Keratinocyte (primary cell): ENCODE measurements around the gene ADAMTS17.

ENCODE experiments used
- EZH2 ChIP-seq: IDR thresholded peaks from one replicate; pipeline ENCODE4 v1.6.1; 2012; ENCODE audit warnings: inconsistent platforms, mild to moderate bottlenecking, low read length, moderate library complexity
- TF ChIP-seq, protein P1 (sequence below), 3 experiments: IDR thresholded peaks in 1 of 3; conservative IDR thresholded peaks in 1 of 3; optimal IDR thresholded peaks in 1 of 3; 2 replicates in 2 of 3; 3 replicates in 1 of 3; pipeline versions ENCODE3 to v1.5.1; 2011; ENCODE audit warnings: low read length in 3 of 3, mild to moderate bottlenecking in 3 of 3, moderate library complexity in 2 of 3, control low read depth in 1 of 3, inconsistent platforms in 1 of 3; ENCODE audit not compliant: insufficient read depth in 2 of 3; ENCODE audit errors: extremely low read depth in 1 of 3

- no peak for TF ChIP-seq EZH2
- TF ChIP-seq, protein P1, sequence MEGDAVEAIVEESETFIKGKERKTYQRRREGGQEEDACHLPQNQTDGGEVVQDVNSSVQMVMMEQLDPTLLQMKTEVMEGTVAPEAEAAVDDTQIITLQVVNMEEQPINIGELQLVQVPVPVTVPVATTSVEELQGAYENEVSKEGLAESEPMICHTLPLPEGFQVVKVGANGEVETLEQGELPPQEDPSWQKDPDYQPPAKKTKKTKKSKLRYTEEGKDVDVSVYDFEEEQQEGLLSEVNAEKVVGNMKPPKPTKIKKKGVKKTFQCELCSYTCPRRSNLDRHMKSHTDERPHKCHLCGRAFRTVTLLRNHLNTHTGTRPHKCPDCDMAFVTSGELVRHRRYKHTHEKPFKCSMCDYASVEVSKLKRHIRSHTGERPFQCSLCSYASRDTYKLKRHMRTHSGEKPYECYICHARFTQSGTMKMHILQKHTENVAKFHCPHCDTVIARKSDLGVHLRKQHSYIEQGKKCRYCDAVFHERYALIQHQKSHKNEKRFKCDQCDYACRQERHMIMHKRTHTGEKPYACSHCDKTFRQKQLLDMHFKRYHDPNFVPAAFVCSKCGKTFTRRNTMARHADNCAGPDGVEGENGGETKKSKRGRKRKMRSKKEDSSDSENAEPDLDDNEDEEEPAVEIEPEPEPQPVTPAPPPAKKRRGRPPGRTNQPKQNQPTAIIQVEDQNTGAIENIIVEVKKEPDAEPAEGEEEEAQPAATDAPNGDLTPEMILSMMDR (optimal IDR thresholded peaks at IDR 0.05 in 1 of 3, IDR thresholded peaks at IDR 0.05 in 1 of 3, conservative IDR thresholded peaks at IDR 0.05 in 1 of 3; ENCODE audit: extremely low read depth in 1 of 3, insufficient read depth in 2 of 3, low read length in 3 of 3), result no peak
Measured at GRCh38 chr15:100254691-100255090, 87.1 kb downstream of the ADAMTS17 start.
